HAP-1 (cell line): ENCODE data around the gene DDX18.

Experiments
- DNase-seq, 2 experiments: peaks; one replicate each; pipeline ENCODE4 v3.0.0-alpha.2; 2016 to 2020; ENCODE audit warnings: low spot score in 2 of 2
- H3K27me3 ChIP-seq: fragments of 250-450 bp; sonication (Bioruptor Pico); 2 replicates; pipeline ENCODE4 v1.5.1; 2020; ENCODE audit warnings: low read depth, mild to moderate bottlenecking, moderate library complexity
- H3K36me3 ChIP-seq: fragments of 250-450 bp; sonication (Bioruptor Pico); replicated peaks from 2 replicates; pipeline ENCODE4 v1.5.1; 2020; ENCODE audit warnings: mild to moderate bottlenecking
- H3K4me1 ChIP-seq: fragments of 250-450 bp; sonication (Bioruptor Pico); 2 replicates; pipeline ENCODE4 v1.5.1; 2020; ENCODE audit warnings: mild to moderate bottlenecking
- H3K4me3 ChIP-seq: fragments of 250-450 bp; sonication (Bioruptor Pico); 2 replicates; pipeline ENCODE4 v1.5.1; 2020; ENCODE audit warnings: mild to moderate bottlenecking, moderate library complexity
- H3K9me3 ChIP-seq: fragments of 250-450 bp; sonication (Bioruptor Pico); 2 replicates; pipeline ENCODE4 v1.5.1; 2020; ENCODE audit warnings: mild to moderate bottlenecking, moderate library complexity
- in situ Hi-C: fragments of 300-500 bp; cut with MboI; formaldehyde crosslinking; loops from 3 replicates; pipeline ENCODE4 v1.14.3; 2020; ENCODE audit warnings: low sequenced_read_pairs, inconsistent platforms, mixed read lengths

Gene DDX18

DNA sequence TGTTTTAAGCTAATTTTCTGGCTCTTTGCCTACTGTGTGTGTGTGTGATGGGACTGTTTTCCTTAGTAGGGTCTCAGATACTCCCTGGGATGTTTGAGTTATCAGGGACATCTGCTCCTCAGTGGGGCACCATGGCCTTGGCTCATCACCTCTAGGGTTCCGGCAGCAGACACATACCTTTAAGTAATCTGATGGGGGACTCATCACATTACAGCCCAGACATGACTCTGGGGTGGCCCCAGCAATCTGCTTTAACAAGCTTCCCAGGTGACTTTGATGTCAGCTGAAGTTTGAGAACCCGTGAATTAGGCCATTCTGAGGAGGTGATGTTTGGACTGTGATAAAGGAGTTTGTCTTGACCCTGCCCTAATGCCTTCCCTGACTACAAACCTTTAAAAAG lies 38.8 kb downstream of the DDX18 start:
- Histone ChIP-seq H3K4me3 (no peak overlapping the region), H3K9me3 (no peaks in the 10 kb centered on the region), H3K27me3 (no peaks in the 10 kb centered on the region; the same call in 1 of the 2 replicates), H3K36me3 (no peaks in the 10 kb centered on the region), H3K4me1 (no peaks in the 10 kb centered on the region)
- in situ Hi-C loops = no loop called here
- DNase-seq = no peak

DNA sequence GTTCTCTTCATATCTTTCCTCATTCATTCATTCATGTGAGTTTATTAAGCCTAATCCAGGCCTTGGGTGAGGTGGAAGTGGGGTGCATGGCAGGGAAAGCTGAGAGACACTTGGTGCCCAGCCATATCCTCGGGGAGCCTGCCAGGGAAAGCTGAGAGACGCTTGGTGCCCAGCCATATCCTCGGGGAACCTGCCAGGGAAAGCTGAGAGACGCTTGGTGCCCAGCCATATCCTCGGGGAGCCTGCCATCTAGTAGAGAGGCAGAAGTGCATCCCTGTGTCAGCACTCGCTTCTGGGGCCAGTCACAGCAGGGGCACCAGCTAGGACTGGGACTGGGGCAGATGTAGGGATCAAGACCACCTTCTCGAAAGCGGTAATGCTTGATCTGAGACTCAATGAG lies 39.4 kb downstream of the DDX18 start:
- H3K27me3 ChIP-seq = no peaks in the 10 kb centered on the region; the same call in 1 of the 2 replicates
- DNase-seq = no peak
- no peaks in the 10 kb centered on the region for H3K4me1 ChIP-seq
- H3K36me3 ChIP-seq = no peaks in the 10 kb centered on the region
- no peak overlapping the region for H3K4me3 ChIP-seq
- in situ Hi-C loops = no loop called here
- no peaks in the 10 kb centered on the region for H3K9me3 ChIP-seq

DNA sequence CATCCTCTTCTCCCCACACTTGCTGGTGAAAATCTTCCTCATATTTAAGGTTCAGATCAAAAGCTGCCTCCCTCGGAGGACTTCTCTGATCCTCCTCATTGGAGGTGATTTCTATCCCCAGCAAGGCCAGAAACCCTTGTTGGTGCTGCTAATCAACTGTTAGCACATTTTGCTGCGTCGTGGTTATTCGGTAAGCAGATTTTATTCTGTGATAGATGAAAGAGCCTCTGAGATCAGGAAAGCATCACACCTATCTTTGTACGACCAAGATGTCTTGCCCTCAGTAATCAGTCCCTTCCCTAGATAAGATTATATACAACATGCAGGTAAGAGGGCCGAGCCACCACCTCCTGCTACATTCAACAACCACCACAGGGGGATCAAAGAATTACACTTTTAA lies 40.1 kb downstream of the DDX18 start:
- no peaks in the 10 kb centered on the region for H3K36me3 ChIP-seq
- DNase-seq = no peak
- H3K27me3 ChIP-seq = no peaks in the 10 kb centered on the region; the same call in 1 of the 2 replicates
- in situ Hi-C loops = no loop called here
- H3K9me3 ChIP-seq = no peaks in the 10 kb centered on the region
- no peaks in the 10 kb centered on the region for H3K4me1 ChIP-seq
- no peak overlapping the region for H3K4me3 ChIP-seq

DNA sequence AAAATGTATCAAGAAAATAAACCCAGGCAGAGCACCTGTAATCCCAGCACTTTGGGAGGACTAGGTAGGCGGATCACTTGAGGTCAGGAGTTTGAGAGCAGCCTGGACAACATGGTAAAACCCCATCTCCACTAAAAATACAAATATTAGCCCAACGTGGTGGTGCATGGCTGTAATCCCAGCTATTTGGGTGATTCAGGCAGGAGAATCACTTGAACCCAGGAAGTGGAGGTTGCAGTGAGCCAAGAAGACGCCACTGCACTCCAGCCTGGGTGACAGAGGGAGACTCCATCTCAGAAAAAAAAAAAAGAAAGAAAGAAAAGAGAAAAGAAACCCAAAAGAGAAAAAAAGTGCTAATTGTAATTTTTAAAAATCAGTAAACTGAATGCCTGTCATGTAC lies 41.4 kb downstream of the DDX18 start:
- in situ Hi-C loops = no loop called here
- H3K27me3 ChIP-seq = no peaks in the 10 kb centered on the region; the same call in 1 of the 2 replicates
- DNase-seq = no peak
- H3K36me3 ChIP-seq = no peaks in the 10 kb centered on the region
- H3K4me1 ChIP-seq = no peaks in the 10 kb centered on the region
- H3K4me3 ChIP-seq = no peak overlapping the region
- no peaks in the 10 kb centered on the region for H3K9me3 ChIP-seq

DNA sequence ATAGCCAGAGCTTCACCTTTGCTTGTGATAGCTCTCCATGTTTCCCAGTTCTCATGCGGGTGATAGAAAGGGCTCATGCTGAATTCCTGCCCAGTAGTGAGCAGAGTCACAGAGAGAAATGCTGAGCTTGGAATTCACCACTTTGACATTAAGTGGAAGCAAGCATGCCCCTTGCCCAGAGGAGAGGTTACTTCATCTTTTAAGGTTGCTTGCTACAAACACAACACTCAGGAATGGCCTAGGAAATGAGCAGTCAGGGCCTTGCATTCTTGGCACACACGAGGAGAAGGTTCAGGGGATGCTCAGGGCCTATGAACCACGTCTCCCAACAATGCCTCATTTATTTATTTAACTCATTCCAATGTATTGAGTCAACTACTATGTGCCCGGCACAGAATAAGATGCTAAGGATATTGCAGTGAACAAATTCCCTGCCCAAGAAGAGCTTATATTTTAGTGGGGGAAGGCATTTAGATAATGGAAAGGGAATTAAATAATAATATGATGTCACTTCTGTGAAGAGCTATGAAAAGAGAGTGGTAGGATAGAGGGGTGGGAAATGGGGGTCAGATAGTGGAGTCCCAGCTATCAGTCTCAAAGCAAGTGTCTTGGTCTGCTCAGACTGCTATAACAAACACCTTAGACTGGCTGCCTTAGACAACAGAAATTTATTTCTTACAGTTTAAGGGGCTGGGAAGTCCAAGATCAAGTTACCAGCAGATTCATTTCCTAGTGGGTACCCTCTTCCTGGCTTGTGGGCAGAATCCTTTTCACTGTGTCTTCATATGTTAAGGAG lies 42.1 kb downstream of the DDX18 start:
- in situ Hi-C loops = no loop called here

DNA sequence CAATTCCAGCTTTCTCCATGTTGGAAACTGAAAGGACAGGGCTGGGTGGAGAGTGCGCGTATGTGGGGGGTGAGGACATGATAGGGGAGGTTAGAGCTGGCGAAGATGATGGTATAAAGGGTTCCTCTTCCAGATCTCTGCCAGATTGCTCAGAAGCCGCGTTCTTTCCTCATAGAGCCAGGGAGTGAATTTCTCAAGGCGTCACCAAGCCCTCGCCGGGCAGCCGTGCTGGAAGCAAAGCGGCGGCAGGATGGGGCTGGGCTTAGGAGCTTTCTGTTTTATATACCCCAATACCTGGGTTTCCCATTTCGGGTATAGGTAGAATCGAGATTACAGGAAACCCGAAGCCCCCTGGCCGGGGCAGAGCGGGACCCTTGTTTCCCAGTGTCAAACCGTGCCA lies 43.8 kb downstream of the DDX18 start:
- DNase-seq = no peak
- Histone ChIP-seq H3K27me3 (no peaks in the 10 kb centered on the region), H3K36me3 (no peaks in the 10 kb centered on the region), H3K9me3 (no peaks in the 10 kb centered on the region), H3K4me3 (no peak overlapping the region), H3K4me1 (no peaks in the 10 kb centered on the region)
- in situ Hi-C loops = no loop called here

More for the DNA sequence above, 42.1 kb downstream of the DDX18 start:
- DNase-seq = no peak
- Histone ChIP-seq H3K36me3 (no peaks in the 10 kb centered on the region), H3K4me3 (no peak overlapping the region), H3K27me3 (no peaks in the 10 kb centered on the region), H3K9me3 (no peaks in the 10 kb centered on the region), H3K4me1 (no peaks in the 10 kb centered on the region)

DNA sequence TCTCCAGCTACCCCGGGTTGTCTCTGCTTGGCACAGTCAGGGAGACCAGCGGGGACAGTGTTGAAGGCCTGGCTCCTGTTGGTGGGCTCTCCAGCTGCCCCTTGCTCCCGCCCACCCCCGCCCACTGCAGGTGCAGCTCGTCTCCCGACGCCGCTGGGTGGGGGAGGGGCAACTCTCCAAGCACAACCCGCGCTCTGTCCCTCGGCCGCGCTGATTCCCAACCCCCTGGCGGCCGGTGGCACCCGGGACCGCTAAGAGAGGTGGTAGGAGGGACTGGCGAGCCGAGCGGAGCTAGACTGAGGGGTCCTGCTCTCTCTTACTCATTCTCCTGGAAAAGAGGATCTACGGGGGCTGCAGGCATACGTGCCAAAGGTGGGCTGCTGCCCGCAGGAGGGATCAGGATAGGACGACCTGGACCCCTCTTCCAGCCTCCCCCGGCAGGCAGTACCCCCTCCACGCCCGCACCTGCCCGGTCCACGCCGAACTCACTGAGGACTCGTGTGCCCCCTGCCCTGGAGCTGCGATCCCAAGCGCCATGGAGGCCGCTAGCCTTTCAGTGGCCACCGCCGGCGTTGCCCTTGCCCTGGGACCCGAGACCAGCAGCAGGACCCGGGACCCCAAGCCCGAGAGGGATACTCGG lies 44.5 kb downstream of the DDX18 start:
- no peak for DNase-seq
- Histone ChIP-seq H3K27me3 (no peaks in the 10 kb centered on the region), H3K4me1 (no peaks in the 10 kb centered on the region), H3K9me3 (no peaks in the 10 kb centered on the region), H3K4me3 (no peak overlapping the region), H3K36me3 (no peaks in the 10 kb centered on the region)
- in situ Hi-C loops = no loop called here

DNA sequence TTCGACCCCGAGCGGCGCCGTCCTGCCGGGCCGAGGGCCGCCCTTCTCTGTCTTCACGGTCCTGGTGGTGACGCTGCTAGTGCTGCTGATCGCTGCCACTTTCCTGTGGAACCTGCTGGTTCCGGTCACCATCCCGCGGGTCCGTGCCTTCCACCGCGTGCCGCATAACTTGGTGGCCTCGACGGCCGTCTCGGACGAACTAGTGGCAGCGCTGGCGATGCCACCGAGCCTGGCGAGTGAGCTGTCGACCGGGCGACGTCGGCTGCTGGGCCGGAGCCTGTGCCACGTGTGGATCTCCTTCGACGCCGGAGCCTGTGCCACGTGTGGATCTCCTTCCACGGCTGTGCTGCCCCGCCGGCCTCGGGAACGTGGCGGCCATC lies 45.0 kb downstream of the DDX18 start:
- in situ Hi-C loops = no loop called here
- DNase-seq = no peak
- H3K27me3 ChIP-seq = no peaks in the 10 kb centered on the region
- no peaks in the 10 kb centered on the region for H3K9me3 ChIP-seq
- no peak overlapping the region for H3K4me3 ChIP-seq
- no peaks in the 10 kb centered on the region for H3K4me1 ChIP-seq
- no peaks in the 10 kb centered on the region for H3K36me3 ChIP-seq

DNA sequence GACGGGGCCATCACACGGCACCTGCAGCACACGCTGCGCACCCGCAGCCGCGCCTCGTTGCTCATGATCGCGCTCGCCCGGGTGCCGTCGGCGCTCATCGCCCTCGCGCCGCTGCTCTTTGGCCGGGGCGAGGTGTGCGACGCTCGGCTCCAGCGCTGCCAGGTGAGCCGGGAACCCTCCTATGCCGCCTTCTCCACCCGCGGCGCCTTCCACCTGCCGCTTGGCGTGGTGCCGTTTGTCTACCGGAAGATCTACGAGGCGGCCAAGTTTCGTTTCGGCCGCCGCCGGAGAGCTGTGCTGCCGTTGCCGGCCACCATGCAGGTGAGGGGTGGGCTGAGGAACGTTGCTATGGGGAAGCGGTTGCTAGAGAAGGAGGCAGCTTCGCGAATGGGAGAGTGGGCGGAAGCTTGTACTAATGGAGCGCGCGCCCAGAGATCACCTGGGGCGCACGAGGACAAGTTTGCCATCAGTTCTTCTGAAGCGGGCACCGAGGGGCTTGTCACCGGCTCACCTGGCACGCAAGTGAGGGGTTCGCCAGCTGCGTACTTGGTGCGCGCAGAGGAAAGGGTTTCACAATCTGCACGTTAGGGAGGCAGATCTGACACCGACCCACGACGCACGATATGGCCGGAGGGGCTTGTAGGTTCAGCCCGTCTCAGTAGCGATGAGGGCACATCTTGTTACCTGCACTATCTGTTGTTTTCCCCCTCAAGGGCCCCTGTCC lies 45.6 kb downstream of the DDX18 start:
- no peaks in the 10 kb centered on the region for H3K36me3 ChIP-seq
- in situ Hi-C loops = no loop called here
- no peaks in the 10 kb centered on the region for H3K27me3 ChIP-seq
- DNase-seq = no peak
- no peaks in the 10 kb centered on the region for H3K9me3 ChIP-seq
- no peaks in the 10 kb centered on the region for H3K4me1 ChIP-seq
- no peak overlapping the region for H3K4me3 ChIP-seq

DNA sequence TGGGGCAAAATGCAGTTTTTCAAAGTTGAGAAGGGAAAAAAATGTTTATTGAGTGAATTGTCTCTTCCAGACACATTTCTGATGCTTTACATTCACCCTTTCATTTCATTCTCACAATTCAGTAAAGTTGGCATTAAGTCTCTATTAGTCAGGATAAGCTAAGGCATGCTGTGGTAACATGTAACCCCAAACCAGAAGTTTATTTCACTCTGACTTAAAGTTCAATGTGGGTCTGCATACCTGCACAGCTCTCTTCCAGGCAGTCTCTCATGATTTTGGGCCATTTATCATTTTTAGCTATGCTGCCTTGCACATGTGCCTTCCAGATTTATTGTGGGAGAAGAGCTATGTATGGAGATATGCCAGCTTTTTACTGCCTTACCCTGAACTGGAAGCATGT lies 48.0 kb downstream of the DDX18 start:
- H3K36me3 ChIP-seq = no peaks in the 10 kb centered on the region
- no peaks in the 10 kb centered on the region for H3K27me3 ChIP-seq
- no peaks in the 10 kb centered on the region for H3K4me1 ChIP-seq
- no peak overlapping the region for H3K4me3 ChIP-seq
- in situ Hi-C loops = no loop called here
- no peak for DNase-seq
- no peaks in the 10 kb centered on the region for H3K9me3 ChIP-seq

DNA sequence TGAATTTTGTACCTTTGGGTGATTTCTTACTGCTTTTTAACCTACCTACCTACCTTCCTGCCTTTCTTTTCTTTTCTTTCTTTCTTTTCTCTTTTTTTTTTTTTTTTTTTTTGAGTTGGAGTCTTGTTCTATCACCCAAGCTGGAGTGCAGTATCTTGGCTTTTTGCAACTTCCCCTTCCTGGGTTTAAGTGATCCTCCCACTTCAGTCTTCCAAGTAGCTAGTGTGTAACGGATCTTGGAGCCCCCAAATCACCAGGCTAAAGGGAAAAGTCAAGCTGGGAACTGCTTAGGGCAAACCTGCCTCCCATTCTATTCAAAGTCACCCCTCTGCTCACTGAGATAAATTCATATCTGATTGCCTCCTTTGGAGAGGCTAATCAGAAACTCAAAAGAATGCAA lies 61.3 kb downstream of the DDX18 start:
- Histone ChIP-seq H3K36me3 (no peaks in the 10 kb centered on the region), H3K27me3 (no peaks in the 10 kb centered on the region), H3K4me1 (no peaks in the 10 kb centered on the region), H3K9me3 (no peaks in the 10 kb centered on the region), H3K4me3 (no peak overlapping the region)
- no peak for DNase-seq
- in situ Hi-C loops = no loop called here

DNA sequence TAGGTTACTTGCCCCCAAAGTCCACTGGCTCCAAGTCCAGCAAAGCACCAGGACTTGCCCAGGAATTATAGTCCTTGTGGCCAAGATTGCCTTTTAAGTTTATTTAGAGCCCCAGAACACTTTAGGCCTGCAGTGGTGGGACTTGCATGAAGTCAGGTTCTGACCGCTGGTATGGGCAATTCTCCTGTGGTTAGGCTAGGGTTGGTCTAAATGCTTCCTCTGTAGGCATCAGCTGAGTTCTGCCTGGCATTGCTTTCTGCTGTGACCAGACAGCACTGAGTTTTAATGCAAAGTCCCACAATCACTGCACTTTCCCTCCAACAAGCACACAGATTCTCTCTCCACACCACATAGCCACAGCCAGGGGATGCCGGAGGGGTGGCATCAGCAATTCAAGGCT lies 64.5 kb downstream of the DDX18 start:
- DNase-seq = no peak
- Histone ChIP-seq H3K4me3 (no peak overlapping the region), H3K4me1 (no peaks in the 10 kb centered on the region), H3K9me3 (no peaks in the 10 kb centered on the region), H3K36me3 (no peaks in the 10 kb centered on the region), H3K27me3 (no peaks in the 10 kb centered on the region)
- in situ Hi-C loops = no loop called here
